Measurements from ENCODE around the gene ABCC4. TPM values are rescaled to one million over a fixed set of nuclear protein-coding genes. Genes with fewer than 3 reads are reported as not detected.
"Not testable (repeated sequence)": the region's sequence is repeated elsewhere in the genome, so short reads cannot be mapped to it uniquely, and the experiment has no call there.

ABCC4 gene
- total and polyA plus RNA-seq, 4 donors = 9.4 to 25.5 (median 16.0) TPM

DNA sequence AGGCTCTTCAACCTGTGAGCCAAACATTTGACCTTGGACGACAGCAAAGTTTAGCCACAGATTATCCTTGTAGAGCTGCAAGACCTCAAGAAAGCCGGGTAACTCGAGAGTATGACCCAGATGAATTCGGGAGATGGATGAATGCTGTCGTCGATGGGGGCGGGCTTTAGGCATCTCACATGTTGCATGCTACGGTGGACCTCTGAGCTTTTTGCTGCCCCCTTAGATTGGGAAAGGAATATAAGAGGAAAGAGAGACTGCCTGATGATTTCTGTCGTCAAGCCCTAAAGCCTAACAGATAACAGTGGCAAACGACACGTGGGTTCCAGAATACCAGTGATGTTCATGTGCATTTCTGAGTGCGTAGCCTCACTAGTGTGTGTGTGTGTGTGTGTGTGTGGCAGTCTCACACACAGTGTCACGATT lies 730 bp upstream of the ABCC4 start:
- no peaks in the 10 kb centered on the region for H3K36me3 ChIP-seq (ENCODE audit: control insufficient read depth, insufficient read depth, low read length)
- peak overlapping the region; percentile 51 for H3K4me3 ChIP-seq (ENCODE audit: low read depth, low read length)
- DNase-seq (ENCODE audit: low read depth in 4 of 6, low spot score in 6 of 6) = peak in 2 of 6 donors; percentile 24 to 76
- no peaks in the 10 kb centered on the region for H3K27me3 ChIP-seq (ENCODE audit: control insufficient read depth, insufficient read depth, low read length)
- 9% methylated on average over 11 of the region's 13 CpGs for WGBS (ENCODE audit: insufficient coverage)
- no peak overlapping the region for H3K27ac ChIP-seq (ENCODE audit: low read depth, low read length)
- H3K9me3 ChIP-seq (ENCODE audit: control insufficient read depth, insufficient read depth, low read length) = no peaks in the 10 kb centered on the region
- H3K4me1 ChIP-seq (ENCODE audit: control insufficient read depth, insufficient read depth, low read length) = peaks cover 9% of the 10 kb centered on the region

DNA sequence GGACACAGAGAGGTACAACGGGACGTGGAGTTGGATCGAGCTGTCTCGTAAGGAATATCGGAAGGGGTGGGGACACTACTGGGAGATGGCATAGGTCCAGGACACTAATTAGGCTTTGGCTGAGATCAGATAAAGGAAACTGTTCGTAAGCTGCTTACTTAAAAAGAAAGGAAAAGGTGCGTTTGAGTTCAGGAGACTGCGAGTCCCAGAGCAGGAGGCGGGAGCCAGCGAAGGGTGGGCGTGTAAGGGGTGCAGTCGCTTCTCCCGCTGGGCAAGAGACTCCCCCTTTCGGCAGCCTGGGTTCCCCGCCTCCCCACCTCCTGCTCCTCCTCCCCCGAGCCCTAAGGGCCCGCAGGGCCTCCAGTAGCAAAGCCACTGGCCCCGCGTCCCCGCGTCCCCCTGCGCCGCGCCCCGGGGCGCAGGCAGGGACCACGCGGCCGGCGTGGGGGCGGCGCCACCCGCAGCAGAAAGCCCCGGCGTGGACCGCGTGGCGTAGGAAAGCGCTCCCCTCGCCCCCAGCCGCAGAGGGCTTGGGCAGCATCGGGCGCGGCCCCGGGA lies 547 bp downstream of the ABCC4 start:
- H3K36me3 ChIP-seq (ENCODE audit: control insufficient read depth, insufficient read depth, low read length) = no peaks in the 10 kb centered on the region
- peaks cover 9% of the 10 kb centered on the region for H3K4me1 ChIP-seq (ENCODE audit: control insufficient read depth, insufficient read depth, low read length)
- H3K27ac ChIP-seq (ENCODE audit: low read depth, low read length) = peak overlapping the region; percentile 37
- WGBS (ENCODE audit: insufficient coverage) = under 1% methylated on average over 43 of the region's 45 CpGs
- H3K27me3 ChIP-seq (ENCODE audit: control insufficient read depth, insufficient read depth, low read length) = no peaks in the 10 kb centered on the region
- peak overlapping the region; percentile 48 for H3K4me3 ChIP-seq (ENCODE audit: low read depth, low read length)
- peak in 4 of 6 donors; percentile 25 to 75 (median 48) for DNase-seq (ENCODE audit: low read depth in 4 of 6, low spot score in 6 of 6)
- H3K9me3 ChIP-seq (ENCODE audit: control insufficient read depth, insufficient read depth, low read length) = no peaks in the 10 kb centered on the region

DNA sequence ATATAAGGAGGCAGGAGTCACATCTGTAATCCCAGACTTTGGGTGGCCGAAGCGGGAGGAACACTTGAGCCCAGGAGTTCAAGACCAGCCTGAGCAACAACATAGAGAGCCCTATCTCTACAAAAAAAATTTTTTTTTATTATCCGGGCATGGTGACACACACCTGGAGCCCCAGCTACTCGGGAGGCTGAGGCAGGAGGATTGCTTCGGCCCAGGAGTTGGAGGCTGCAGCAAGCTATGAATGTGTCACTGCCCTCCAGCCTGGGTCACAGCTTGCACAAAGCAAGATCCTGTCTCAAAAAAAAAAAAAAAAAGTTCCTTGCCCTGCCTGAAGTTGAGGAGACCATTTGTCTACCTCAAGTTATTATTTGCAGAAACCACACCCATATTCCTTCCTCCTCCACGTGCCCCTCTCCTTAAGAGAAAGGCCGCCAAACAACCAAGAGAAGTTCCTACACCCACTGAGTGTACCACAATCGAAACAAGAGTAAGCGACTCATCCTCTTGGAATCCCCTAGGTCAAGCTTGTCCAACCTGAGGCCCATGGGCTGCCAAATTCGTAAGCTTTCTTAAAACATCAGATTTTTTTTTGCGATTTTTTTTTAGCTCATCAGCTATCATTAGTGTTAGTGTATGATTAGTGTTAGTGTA lies 2.2 kb downstream of the ABCC4 start:
- no peaks in the 10 kb centered on the region for H3K36me3 ChIP-seq (ENCODE audit: control insufficient read depth, insufficient read depth, low read length)
- H3K27ac ChIP-seq (ENCODE audit: low read depth, low read length) = no peak overlapping the region
- H3K4me3 ChIP-seq (ENCODE audit: low read depth, low read length) = no peak overlapping the region
- no peaks in the 10 kb centered on the region for H3K9me3 ChIP-seq (ENCODE audit: control insufficient read depth, insufficient read depth, low read length)
- WGBS (ENCODE audit: insufficient coverage) = 93% methylated on average over 7 of the region's 11 CpGs
- peaks cover 11% of the 10 kb centered on the region for H3K4me1 ChIP-seq (ENCODE audit: control insufficient read depth, insufficient read depth, low read length)
- DNase-seq (ENCODE audit: low read depth in 4 of 6, low spot score in 6 of 6) = no peak
- no peaks in the 10 kb centered on the region for H3K27me3 ChIP-seq (ENCODE audit: control insufficient read depth, insufficient read depth, low read length)

DNA sequence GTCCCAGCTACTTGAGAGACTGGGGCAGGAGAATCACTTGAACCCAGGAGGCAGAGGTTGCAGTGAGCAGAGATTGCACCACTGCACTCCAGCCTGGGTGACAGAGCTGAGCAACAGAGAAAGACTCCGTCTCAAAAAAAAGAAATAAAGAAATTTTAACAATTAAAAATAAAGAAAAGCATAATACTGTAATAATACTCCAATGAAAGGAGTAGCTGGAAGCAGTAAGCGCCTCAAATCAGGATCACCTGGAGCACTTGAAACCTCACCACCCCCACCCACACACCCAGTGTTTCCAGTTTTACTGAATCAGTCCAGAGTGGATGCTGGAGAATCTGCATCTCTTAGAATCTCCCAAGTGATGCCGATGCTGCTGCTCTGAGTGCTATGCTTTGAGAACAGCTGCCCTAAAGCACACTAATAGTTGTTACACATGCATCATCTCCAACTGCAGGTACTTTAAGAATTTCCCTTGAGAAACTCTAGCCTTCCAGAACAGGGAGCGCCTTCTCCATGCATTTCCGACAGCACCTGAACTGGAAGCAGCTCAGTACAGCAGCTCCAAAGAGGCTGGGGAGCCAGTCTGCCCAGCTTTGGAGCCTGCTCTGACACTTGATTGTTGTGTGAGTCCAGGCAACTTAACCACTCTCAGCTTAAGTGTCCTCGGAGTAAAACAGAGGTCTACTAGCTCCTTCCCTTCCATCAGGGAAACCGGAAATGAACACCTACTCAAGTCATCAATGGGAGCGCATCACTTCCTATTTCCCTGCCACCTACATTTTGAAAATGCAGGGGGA lies 2.9 kb downstream of the ABCC4 start:
- Histone ChIP-seq H3K4me1 (ENCODE audit: control insufficient read depth, insufficient read depth, low read length) (peaks cover 12% of the 10 kb centered on the region), H3K9me3 (ENCODE audit: control insufficient read depth, insufficient read depth, low read length) (no peaks in the 10 kb centered on the region), H3K27ac (ENCODE audit: low read depth, low read length) (no peak overlapping the region), H3K36me3 (ENCODE audit: control insufficient read depth, insufficient read depth, low read length) (no peaks in the 10 kb centered on the region), H3K27me3 (ENCODE audit: control insufficient read depth, insufficient read depth, low read length) (no peaks in the 10 kb centered on the region), H3K4me3 (ENCODE audit: low read depth, low read length) (no peak overlapping the region)
- DNase-seq (ENCODE audit: low read depth in 4 of 6, low spot score in 6 of 6) = no peak
- 97% methylated on average over 3 of the region's 8 CpGs for WGBS (ENCODE audit: insufficient coverage)

DNA sequence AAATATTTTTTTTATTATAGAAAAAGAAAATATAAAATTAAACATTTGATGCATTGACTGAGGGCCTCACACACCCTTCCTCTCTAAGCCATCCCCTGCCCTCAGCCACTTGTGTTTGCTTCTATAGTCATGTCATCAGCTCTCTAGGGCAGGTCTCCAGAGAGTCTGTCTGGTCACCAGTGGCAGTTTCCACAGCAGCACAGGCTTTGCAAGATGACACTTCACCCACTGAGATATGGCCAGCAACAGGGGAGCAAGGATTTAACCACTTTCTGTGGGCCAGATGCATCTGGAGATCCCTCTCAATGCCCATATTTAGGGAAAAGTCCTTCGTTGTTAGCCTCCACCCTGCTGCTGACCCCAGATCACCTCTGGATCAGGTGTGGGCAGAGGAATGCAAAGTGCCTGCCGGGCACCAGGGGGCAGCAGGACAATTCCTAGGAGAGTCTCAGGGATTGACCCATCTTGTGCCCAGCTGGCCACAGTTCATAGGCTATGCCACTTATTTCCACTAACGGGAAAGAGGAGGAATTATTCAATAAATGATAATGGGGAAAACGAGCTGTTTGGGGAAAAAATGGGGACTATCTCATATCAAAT lies 4.8 kb downstream of the ABCC4 start:
- Histone ChIP-seq H3K27ac (ENCODE audit: low read depth, low read length) (no peak overlapping the region), H3K4me3 (ENCODE audit: low read depth, low read length) (no peak overlapping the region), H3K36me3 (ENCODE audit: control insufficient read depth, insufficient read depth, low read length) (no peaks in the 10 kb centered on the region), H3K27me3 (ENCODE audit: control insufficient read depth, insufficient read depth, low read length) (no peaks in the 10 kb centered on the region), H3K4me1 (ENCODE audit: control insufficient read depth, insufficient read depth, low read length) (peaks cover 6% of the 10 kb centered on the region), H3K9me3 (ENCODE audit: control insufficient read depth, insufficient read depth, low read length) (no peaks in the 10 kb centered on the region)
- 28% methylated on average over 2 of the region's 4 CpGs for WGBS (ENCODE audit: insufficient coverage)
- DNase-seq (ENCODE audit: low read depth in 4 of 6, low spot score in 6 of 6) = peak in 1 of 6 donors; percentile 11

DNA sequence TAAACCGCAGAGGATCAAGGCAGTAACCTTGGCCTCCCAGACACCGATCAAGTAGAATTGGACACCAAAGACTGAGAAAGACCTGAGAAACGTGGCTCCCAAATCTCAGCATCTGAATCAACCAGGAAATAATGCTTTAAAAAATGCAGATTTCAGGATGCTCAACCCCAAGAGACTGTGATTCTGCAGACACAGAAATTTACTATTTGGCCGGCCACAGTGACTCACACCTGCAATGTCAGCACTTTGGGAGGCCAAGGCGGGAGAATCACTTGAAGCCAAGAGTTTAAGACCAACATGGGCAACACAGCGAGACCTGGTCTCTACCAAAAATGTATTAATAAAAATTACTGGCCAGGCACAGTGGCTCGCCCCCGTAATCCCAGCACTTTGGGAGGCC lies 6.2 kb downstream of the ABCC4 start:
- peaks cover 3% of the 10 kb centered on the region for H3K4me1 ChIP-seq (ENCODE audit: control insufficient read depth, insufficient read depth, low read length)
- no peaks in the 10 kb centered on the region for H3K36me3 ChIP-seq (ENCODE audit: control insufficient read depth, insufficient read depth, low read length)
- 94% methylated on average over 6 of the region's 8 CpGs for WGBS (ENCODE audit: insufficient coverage)

DNA sequence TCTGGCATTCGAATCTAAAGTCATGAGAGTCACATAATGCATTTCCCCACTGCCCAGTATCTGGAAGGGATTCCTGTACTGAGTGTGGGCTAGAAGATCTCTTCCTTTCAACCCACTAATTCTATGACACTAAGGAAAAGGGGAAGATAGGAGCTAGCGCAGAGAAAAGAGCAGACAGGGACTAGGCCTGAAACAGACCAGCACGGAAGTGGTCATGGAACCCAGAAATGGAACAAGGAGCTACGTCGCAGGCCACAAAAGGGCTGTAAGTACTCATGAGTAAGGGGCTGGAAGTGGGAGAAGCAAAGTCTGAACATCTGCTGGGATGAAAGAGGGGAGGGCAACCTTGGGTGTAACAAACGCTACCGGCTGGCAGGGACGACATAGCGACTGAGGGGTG lies 8.6 kb downstream of the ABCC4 start:
- WGBS (ENCODE audit: insufficient coverage) = 94% methylated on average over 8 of the region's 9 CpGs
- no peaks in the 10 kb centered on the region for H3K27me3 ChIP-seq (ENCODE audit: control insufficient read depth, insufficient read depth, low read length)
- no peak overlapping the region for H3K4me3 ChIP-seq (ENCODE audit: low read depth, low read length)
- H3K27ac ChIP-seq (ENCODE audit: low read depth, low read length) = no peak overlapping the region
- DNase-seq (ENCODE audit: low read depth in 4 of 6, low spot score in 6 of 6) = no peak
- peaks cover 3% of the 10 kb centered on the region for H3K4me1 ChIP-seq (ENCODE audit: control insufficient read depth, insufficient read depth, low read length)
- no peaks in the 10 kb centered on the region for H3K9me3 ChIP-seq (ENCODE audit: control insufficient read depth, insufficient read depth, low read length)
- H3K36me3 ChIP-seq (ENCODE audit: control insufficient read depth, insufficient read depth, low read length) = no peaks in the 10 kb centered on the region

More for the DNA sequence above, 6.2 kb downstream of the ABCC4 start:
- no peak for DNase-seq (ENCODE audit: low read depth in 4 of 6, low spot score in 6 of 6)
- Histone ChIP-seq H3K27me3 (ENCODE audit: control insufficient read depth, insufficient read depth, low read length) (no peaks in the 10 kb centered on the region), H3K4me3 (ENCODE audit: low read depth, low read length) (no peak overlapping the region), H3K9me3 (ENCODE audit: control insufficient read depth, insufficient read depth, low read length) (no peaks in the 10 kb centered on the region), H3K27ac (ENCODE audit: low read depth, low read length) (no peak overlapping the region)

DNA sequence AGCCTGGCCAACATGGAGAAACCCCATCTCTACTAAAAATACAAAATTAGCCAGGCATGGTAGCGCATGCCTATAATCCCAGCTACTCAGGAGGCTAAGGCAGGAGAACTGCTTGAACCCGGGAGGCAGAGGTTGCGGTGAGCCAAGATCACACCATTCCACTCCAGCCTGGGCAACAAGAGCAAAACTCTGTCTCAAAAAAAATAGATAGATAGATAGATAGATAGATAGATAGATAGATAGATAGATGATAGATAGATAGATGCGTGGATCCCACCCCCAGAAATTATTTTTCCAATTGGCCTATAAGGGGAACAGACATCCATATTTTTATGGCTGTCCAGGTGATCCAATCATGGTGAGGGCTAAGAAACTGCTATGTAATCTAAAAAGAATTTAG lies 11.3 kb downstream of the ABCC4 start:
- H3K4me3 ChIP-seq (ENCODE audit: low read depth, low read length); H3K27ac ChIP-seq (ENCODE audit: low read depth, low read length); H3K36me3 ChIP-seq (ENCODE audit: control insufficient read depth, insufficient read depth, low read length); H3K27me3 ChIP-seq (ENCODE audit: control insufficient read depth, insufficient read depth, low read length); H3K4me1 ChIP-seq (ENCODE audit: control insufficient read depth, insufficient read depth, low read length); H3K9me3 ChIP-seq (ENCODE audit: control insufficient read depth, insufficient read depth, low read length); DNase-seq (ENCODE audit: low read depth in 4 of 6, low spot score in 6 of 6): not testable (repeated sequence)
- no CpG with 5 or more reads among the region's 4 CpGs for WGBS (ENCODE audit: insufficient coverage)

DNA sequence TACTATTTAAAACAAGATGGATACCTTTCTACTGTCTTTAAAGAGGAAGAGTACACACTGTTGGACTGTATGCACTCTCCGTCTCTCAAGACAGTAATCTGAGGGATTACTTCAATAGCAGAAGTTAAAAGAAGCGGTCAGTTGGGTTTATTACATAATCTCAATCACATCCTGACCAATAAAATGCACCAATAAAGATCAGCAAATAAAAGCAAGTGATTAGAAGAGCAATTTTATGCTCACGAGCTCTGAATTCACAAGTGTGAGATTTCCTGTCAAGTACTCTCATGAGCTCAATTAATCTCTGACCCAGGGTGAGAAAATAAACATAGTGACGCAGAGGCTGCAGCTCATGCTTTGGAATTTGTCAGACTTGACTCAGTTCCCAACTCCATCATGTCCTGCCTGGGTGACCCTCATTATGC lies 12.2 kb downstream of the ABCC4 start:
- H3K4me3 ChIP-seq (ENCODE audit: low read depth, low read length) = no peak overlapping the region
- H3K27me3 ChIP-seq (ENCODE audit: control insufficient read depth, insufficient read depth, low read length) = no peaks in the 10 kb centered on the region
- peaks cover under 1% of the 10 kb centered on the region for H3K4me1 ChIP-seq (ENCODE audit: control insufficient read depth, insufficient read depth, low read length)
- H3K36me3 ChIP-seq (ENCODE audit: control insufficient read depth, insufficient read depth, low read length) = no peaks in the 10 kb centered on the region
- peak in 1 of 6 donors; percentile 28 for DNase-seq (ENCODE audit: low read depth in 4 of 6, low spot score in 6 of 6)
- H3K27ac ChIP-seq (ENCODE audit: low read depth, low read length) = no peak overlapping the region
- H3K9me3 ChIP-seq (ENCODE audit: control insufficient read depth, insufficient read depth, low read length) = no peaks in the 10 kb centered on the region
- 61% methylated on average over 2 of the region's 4 CpGs for WGBS (ENCODE audit: insufficient coverage)

Data from spinal cord (tissue), 10 donors.